Subcutaneous abdominal adipose tissue (tissue), 5 donors: ENCODE data around the gene TBX20.

ENCODE experiments used
- H3K27ac ChIP-seq: one replicate; pipeline ENCODE4 v1.7.0; 2013; ENCODE audit warnings: low read depth, mild to moderate bottlenecking, inconsistent platforms, low read length, moderate library complexity
- H3K27me3 ChIP-seq, 5 donors: one replicate each; pipeline ENCODE4 v1.7.0; 2013; ENCODE audit warnings: low read length in 5 of 5, inconsistent platforms in 1 of 5; ENCODE audit not compliant: control insufficient read depth in 5 of 5, insufficient read depth in 4 of 5
- H3K36me3 ChIP-seq, 5 donors: one replicate each; pipeline ENCODE4 v1.7.0; 2013; ENCODE audit warnings: low read length in 5 of 5; ENCODE audit not compliant: control insufficient read depth in 5 of 5, insufficient read depth in 5 of 5
- H3K4me1 ChIP-seq, 5 donors: one replicate each; pipeline ENCODE4 v1.7.0; 2013; ENCODE audit warnings: low read length in 5 of 5, mild to moderate bottlenecking in 3 of 5, moderate library complexity in 1 of 5; ENCODE audit not compliant: control insufficient read depth in 5 of 5, insufficient read depth in 5 of 5
- H3K4me3 ChIP-seq, 5 donors: one replicate each; pipeline ENCODE4 v1.7.0; 2013; ENCODE audit warnings: low read length in 5 of 5, low read depth in 1 of 5
- H3K9ac ChIP-seq, 5 donors: one replicate each; pipeline ENCODE4 v1.7.0; 2013; ENCODE audit warnings: low read length in 5 of 5, mild to moderate bottlenecking in 4 of 5, moderate library complexity in 3 of 5
- H3K9me3 ChIP-seq, 5 donors: one replicate each; pipeline ENCODE4 v1.7.0; 2013; ENCODE audit warnings: low read length in 5 of 5; ENCODE audit not compliant: control insufficient read depth in 5 of 5
- donor health status: healthy.
- donor health status: healthy.
- donor health status: healthy.
- donor health status: healthy.
- donor health status: healthy.

Gene TBX20

DNA sequence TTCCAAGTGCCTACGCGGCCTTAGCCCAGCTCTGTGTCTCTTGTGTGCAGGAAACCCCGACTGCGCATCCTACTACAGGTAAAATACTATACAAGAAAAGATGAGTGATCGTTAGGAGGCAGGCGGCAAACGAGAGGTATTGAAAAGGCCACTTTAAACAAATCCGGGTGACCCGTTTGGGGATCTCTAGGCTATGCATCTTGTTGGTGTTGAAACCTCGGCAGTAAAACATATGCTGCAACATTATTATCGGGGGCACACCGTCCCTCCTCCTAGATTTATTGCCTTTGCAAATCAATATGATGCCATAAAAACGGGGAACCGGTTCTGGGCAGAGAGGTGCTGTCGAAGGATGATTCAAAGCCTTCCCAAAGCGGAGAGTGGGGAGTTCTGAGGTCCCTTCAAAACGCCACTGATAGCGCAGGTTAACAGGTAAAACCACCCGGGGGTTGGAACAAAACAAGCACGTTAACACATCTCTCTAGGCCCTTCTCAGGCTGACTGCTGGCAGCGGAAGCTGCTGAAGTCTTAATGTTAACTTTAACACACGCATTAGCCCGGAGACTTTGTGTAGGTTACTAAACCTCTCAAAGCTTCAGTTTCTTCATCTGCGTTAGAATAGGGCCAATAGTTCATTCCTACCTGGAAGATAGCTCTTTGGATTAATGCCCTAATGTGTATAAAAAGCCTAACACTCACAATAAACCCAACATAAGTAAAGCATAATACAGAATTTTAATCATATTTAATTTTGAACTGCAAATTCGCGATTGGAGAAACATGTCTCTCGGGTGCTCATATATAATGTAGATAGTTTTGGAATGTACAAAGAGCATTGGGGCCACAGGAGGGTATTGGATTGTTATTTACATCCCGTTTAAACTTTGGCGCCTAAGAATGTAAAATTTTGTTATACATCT is 2.6 kb upstream of the TBX20 start:
- peaks cover 0 to 4% (median 0%) of the 10 kb centered on the region in 5 donors for H3K9me3 ChIP-seq
- no peaks in the 10 kb centered on the region for H3K36me3 ChIP-seq
- H3K4me1 ChIP-seq, result peaks cover 0 to 41% (median 34%) of the 10 kb centered on the region in 5 donors
- no peak overlapping the region for H3K27ac ChIP-seq
- peaks cover 85 to 96% (median 86%) of the 10 kb centered on the region in 5 donors for H3K27me3 ChIP-seq
- no peak overlapping the region for H3K9ac ChIP-seq
- no peak overlapping the region for H3K4me3 ChIP-seq

DNA sequence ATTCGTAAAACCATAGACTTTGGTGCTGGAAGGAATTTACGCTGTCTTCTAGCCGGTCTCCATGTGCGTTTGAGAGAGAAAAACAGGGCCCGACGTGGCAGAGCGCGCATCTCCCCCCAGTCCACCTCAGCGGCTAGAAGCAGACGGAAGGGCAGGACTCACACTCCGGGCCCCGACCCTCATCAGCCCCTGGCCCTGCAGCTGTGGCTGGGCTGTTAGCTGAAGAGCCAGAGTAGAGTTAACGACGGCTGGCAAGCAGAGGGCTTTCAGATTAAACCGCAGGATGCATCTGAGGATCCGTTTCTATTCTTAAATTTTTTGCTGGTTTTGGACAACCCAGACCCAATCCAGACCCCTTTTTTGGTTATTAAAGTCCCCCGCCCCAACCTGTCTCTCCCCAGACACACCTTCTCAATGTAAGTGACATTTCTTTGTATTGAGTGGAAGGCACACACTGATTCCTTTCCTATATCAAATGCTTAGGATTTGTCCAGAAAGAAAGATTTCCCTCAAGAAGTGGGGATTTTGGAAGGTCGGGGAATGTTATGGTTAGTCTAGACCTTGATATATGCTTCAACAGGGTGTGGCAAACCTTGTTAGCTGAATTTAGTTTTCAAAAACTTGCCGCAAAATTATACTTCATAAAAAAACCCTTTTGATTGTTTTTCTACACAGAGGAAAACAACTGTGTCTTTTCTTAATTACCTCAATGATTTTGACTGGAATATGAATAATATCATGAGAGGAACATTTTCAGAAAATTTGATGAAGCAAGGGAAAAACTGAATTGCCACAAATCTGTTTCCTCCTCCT is 1.7 kb upstream of the TBX20 start:
- H3K9me3 ChIP-seq, result peaks cover 0 to 4% (median 0%) of the 10 kb centered on the region in 5 donors
- no peak overlapping the region for H3K9ac ChIP-seq
- no peak overlapping the region for H3K27ac ChIP-seq
- peaks cover 82 to 95% (median 87%) of the 10 kb centered on the region in 5 donors for H3K27me3 ChIP-seq
- no peak overlapping the region for H3K4me3 ChIP-seq
- no peaks in the 10 kb centered on the region for H3K36me3 ChIP-seq
- peaks cover 0 to 37% (median 34%) of the 10 kb centered on the region in 5 donors for H3K4me1 ChIP-seq

DNA sequence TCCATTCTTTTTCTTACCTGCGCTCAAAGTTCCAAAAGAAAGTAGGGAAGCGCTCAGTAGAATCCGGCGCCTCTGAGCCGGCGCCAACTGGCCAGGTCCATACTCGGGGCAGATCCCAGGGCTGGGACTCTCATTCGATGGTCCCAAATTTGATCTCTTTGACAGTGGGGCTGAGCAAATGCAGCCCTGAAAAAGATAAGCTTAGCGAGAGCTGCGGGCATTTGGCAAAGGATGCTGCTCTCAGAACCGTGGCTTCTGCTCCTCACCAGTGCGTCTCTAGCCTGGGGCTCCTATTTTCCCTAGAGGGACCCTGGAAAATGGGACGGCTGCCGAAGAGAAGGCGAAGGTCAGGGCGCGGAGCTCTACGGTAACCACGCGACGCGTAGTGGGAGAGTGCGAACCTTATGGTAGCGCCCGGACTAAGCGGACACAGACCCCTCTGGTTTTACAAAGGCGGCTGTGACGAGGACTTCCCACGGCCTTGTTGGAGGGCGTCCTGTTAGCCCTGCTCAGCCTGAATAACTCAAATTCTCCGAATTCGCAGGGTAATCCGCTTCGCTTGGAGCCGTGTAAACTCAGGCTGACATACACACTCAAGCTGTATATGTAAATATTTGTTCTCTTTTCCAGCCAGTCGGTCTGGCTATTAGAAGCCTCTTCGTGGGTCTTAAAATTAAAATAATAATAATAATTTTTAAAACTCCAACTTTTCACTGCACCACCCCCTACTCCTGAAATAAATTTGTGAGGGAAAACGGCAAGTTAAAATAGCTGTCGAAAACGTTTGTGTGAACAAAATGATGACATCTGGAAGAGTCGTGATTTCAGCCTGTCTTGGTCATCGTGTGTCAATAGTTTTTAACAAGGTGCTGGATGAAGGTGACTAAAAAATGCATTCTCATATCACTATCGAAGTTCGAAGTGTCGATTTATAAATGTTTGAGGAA is 869 bp upstream of the TBX20 start:
- Histone ChIP-seq H3K36me3 (no peaks in the 10 kb centered on the region), H3K27ac (no peak overlapping the region), H3K4me1 (peaks cover 0 to 37% (median 34%) of the 10 kb centered on the region in 5 donors), H3K9ac (no peak overlapping the region), H3K4me3 (peak overlapping the region; percentile 19 to 79 (median 64)), H3K9me3 (peaks cover 0 to 4% (median 0%) of the 10 kb centered on the region in 5 donors), H3K27me3 (peaks cover 80 to 96% (median 84%) of the 10 kb centered on the region in 5 donors)

DNA sequence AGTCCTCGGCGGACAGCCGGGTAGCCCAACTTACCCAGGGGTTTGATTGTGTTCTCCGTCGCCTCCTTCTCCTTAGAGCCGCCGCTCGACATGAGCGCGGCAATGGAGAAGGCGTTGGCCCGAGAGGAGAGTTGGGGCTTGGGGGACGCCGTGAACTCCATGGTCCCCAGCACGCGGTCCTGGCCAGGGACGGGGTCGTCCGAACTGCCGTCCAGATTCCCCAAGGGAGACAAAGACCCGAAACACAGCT is 515 bp downstream of the TBX20 start:
- peaks cover 74 to 96% (median 82%) of the 10 kb centered on the region in 5 donors for H3K27me3 ChIP-seq
- peaks cover 0 to 33% (median 28%) of the 10 kb centered on the region in 5 donors for H3K4me1 ChIP-seq
- H3K4me3 ChIP-seq, result peak overlapping the region in 4 of 5 donors; percentile 63 to 79 (median 67)
- no peak overlapping the region for H3K9ac ChIP-seq
- no peak overlapping the region for H3K27ac ChIP-seq
- peaks cover 0 to 4% (median 0%) of the 10 kb centered on the region in 5 donors for H3K9me3 ChIP-seq
- no peaks in the 10 kb centered on the region for H3K36me3 ChIP-seq

DNA sequence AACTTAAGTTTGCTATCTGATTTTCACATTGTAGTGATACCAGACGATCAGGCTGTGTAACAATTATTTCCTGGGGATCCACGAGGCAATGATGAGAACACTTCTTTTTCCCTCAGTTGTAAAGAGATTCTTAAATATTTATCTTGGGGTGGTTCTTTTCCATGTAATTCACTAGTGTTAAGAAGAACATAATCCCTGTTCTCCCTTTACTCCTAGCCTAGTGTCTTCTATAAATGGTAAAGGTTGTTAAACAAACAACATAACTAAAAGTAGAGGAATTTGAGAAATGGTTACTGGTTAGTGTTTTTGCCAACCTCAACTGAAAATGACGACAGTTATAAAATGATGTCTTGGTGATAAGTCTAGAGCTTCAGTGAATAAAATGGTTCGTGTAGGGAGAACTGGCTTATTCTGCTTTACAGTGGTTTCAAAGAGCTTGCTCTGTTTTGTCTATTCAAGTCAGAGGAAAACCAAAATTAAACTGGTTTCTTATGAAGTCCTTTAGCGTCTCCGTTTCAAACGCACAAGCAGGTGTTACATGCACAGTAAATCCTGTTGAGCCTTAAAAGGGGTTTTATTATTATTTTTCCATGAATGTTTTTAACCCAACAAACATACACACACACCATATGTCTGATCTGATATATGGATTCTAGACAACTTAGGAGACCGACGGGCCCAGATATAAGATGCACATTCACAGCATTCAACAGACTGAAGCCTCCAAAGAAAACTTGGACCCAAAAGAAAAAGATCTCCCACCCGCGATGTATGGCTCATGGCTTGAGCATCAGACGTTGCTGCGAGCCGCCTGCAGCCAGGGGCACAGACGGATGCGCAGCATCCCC is 1.1 kb downstream of the TBX20 start:
- Histone ChIP-seq H3K4me3 (peak overlapping the region in 3 of 5 donors; percentile 63 to 70 (median 64)), H3K9me3 (peaks cover 0 to 4% (median 0%) of the 10 kb centered on the region in 5 donors), H3K9ac (no peak overlapping the region), H3K4me1 (peaks cover 0 to 27% (median 24%) of the 10 kb centered on the region in 5 donors), H3K27ac (no peak overlapping the region), H3K27me3 (peaks cover 69 to 92% (median 78%) of the 10 kb centered on the region in 5 donors), H3K36me3 (no peaks in the 10 kb centered on the region)

DNA sequence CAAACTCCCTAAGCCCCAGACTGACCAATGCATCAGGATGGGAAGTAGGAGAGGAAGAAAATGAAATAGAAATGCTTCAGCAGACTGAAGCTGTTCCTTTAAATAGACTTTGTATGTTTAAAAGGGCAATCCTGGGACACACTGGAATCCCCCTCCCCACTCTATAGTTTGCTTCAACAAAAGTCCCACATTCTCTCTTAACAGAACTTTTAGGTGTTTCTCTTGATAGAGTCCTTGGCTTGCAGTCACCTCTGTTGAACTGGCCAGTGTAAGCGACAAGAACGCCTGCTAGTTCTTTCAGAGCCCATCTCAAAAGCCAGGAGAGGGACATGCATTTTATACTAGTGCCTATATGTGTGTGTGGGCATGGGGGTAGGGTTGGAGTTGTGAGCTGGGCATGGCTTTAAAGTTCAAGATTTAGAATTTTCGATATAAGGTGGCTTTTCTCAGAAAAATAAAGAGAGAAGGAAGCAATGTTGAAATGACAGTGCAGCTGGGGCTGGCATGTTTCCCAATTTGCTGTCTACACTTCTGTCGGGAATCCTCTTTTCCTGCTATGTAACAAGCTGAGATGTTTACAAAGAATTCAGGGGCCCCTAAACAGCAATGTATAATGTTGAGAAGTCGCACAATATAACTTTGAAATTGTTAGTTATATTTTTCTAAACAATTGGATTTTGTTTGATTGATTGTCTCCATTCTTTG is 2.1 kb downstream of the TBX20 start:
- Histone ChIP-seq H3K4me3 (no peak overlapping the region), H3K27me3 (peaks cover 60 to 85% (median 72%) of the 10 kb centered on the region in 5 donors), H3K4me1 (peaks cover 0 to 19% (median 16%) of the 10 kb centered on the region in 5 donors), H3K9me3 (peaks cover 0 to 4% (median 0%) of the 10 kb centered on the region in 5 donors), H3K36me3 (no peaks in the 10 kb centered on the region), H3K9ac (no peak overlapping the region), H3K27ac (no peak overlapping the region)

DNA sequence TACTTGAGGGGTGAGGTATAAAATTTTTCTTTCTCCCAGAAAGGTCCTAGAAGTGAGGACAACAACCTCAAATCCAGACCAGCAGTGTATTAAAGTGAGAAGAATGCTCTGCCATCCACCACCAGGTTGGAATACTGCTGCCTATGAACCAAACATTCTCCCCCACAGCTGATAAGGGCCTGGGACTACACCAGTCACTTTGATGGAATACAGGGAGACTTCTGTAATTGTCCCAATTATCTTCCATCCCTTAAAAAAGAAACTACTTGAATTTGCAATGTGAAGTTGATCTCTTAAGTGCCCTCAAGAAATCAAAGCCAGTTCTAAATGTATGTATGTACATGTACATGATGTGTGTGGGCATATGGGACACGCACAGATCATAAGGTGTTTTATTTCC is 3.0 kb downstream of the TBX20 start:
- Histone ChIP-seq H3K27ac (no peak overlapping the region), H3K9ac (no peak overlapping the region), H3K4me3 (no peak overlapping the region), H3K9me3 (peaks cover 0 to 4% (median 0%) of the 10 kb centered on the region in 5 donors), H3K4me1 (peaks cover 0 to 19% (median 16%) of the 10 kb centered on the region in 5 donors), H3K36me3 (no peaks in the 10 kb centered on the region), H3K27me3 (peaks cover 52 to 77% (median 67%) of the 10 kb centered on the region in 5 donors)

DNA sequence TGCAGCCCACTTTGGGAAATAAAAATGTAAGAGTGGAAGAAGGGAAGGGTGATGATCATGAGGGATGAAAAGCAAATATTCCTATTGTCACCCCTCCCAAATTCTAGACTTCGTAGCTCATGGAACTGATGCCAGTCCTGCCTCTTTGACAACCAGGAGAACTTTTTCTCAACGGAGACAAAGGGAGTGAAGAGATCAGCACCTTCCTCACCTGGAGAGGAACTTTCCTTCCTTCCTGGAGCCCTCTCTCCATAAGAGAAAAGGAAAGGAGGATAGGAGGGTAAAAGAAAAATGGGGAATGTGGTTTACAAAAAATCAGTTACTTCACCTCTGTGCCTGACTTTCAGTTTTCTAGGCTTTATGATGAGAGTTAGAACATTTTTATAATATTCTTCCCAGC is 3.4 kb downstream of the TBX20 start:
- peaks cover 0 to 19% (median 16%) of the 10 kb centered on the region in 5 donors for H3K4me1 ChIP-seq
- H3K4me3 ChIP-seq, result no peak overlapping the region
- H3K9me3 ChIP-seq, result peaks cover 0 to 4% (median 0%) of the 10 kb centered on the region in 5 donors
- H3K36me3 ChIP-seq, result no peaks in the 10 kb centered on the region
- no peak overlapping the region for H3K27ac ChIP-seq
- H3K27me3 ChIP-seq, result peaks cover 50 to 72% (median 64%) of the 10 kb centered on the region in 5 donors
- H3K9ac ChIP-seq, result no peak overlapping the region
